DND-41 (cell line): ENCODE data around the gene CAD.

Experiments used
- EZH2 ChIP-seq: IDR thresholded peaks from 3 replicates; pipeline ENCODE4 v1.6.1; 2012; ENCODE audit warnings: borderline replicate concordance, low read depth, mild to moderate bottlenecking, moderate library complexity, low read length, inconsistent platforms; ENCODE audit not compliant: severe bottlenecking
- TF ChIP-seq, protein P1 (sequence below): IDR thresholded peaks from 2 replicates; pipeline ENCODE4 v1.5.1; 2012; ENCODE audit warnings: borderline replicate concordance, low read length, moderate library complexity, mild to moderate bottlenecking; ENCODE audit not compliant: poor library complexity, severe bottlenecking; ENCODE audit errors: extremely low read depth

DNA sequence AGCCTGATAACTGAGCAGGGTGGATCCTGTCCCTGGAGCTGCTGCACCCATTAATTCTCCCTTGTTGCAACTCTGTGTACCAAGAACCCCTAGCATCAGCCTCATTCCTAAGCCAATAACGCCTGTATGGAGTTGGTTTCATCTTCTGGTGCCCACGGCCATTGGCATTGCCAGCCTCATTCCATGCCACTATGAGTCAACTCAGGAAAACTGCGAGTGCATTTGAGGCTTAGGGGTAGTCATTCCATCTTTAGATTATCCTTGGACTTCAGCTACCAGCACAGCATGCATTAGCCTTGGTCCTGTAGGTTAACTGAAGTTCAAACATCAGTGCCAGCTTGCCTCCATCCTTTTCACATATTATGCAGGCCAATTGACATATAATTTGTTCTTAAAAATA lies 63.7 kb downstream of the CAD start:
- TF ChIP-seq, protein P1, sequence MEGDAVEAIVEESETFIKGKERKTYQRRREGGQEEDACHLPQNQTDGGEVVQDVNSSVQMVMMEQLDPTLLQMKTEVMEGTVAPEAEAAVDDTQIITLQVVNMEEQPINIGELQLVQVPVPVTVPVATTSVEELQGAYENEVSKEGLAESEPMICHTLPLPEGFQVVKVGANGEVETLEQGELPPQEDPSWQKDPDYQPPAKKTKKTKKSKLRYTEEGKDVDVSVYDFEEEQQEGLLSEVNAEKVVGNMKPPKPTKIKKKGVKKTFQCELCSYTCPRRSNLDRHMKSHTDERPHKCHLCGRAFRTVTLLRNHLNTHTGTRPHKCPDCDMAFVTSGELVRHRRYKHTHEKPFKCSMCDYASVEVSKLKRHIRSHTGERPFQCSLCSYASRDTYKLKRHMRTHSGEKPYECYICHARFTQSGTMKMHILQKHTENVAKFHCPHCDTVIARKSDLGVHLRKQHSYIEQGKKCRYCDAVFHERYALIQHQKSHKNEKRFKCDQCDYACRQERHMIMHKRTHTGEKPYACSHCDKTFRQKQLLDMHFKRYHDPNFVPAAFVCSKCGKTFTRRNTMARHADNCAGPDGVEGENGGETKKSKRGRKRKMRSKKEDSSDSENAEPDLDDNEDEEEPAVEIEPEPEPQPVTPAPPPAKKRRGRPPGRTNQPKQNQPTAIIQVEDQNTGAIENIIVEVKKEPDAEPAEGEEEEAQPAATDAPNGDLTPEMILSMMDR: no peak
- no peak for TF ChIP-seq EZH2
